Kasumi-1 (cell line): ENCODE measurements around the gene KDELR3.

ENCODE experiments used
- DNase-seq, 2 experiments: peaks; one replicate each; lab custom pipeline; 2025; lab: John Stamatoyannopoulos, UW

The KDELR3 gene

GRCh38 chr22:38467904-38468442, at the start of gene KDELR3:
KDELR3 (plus strand) TSS chr22:38468096; CDS start chr22:38468234, 138 bp downstream.
- no peak for DNase-seq

GRCh38 chr22:38418589-38418988, 49.3 kb upstream of the KDELR3 start:
- no peak for DNase-seq

GRCh38 chr22:38419121-38419857, 48.6 kb upstream of the KDELR3 start:
- no peak for DNase-seq

GRCh38 chr22:38419858-38420160, 48.1 kb upstream of the KDELR3 start:
- no peak for DNase-seq

GRCh38 chr22:38420734-38421133, 47.2 kb upstream of the KDELR3 start:
- DNase-seq = no peak

GRCh38 chr22:38422611-38423511, 45.0 kb upstream of the KDELR3 start:
- no peak for DNase-seq

GRCh38 chr22:38423512-38424503, 44.1 kb upstream of the KDELR3 start:
- DNase-seq = no peak

GRCh38 chr22:38424525-38425080, 43.3 kb upstream of the KDELR3 start:
- DNase-seq = no peak

GRCh38 chr22:38426628-38427027, 41.3 kb upstream of the KDELR3 start:
- no peak for DNase-seq

- no peak for DNase-seq
Observed at GRCh38 chr22:38427465-38427864, 40.4 kb upstream of the KDELR3 start.

GRCh38 chr22:38427940-38428339, 40.0 kb upstream of the KDELR3 start:
- DNase-seq = no peak

- DNase-seq = no peak
Observed at GRCh38 chr22:38428714-38429113, 39.2 kb upstream of the KDELR3 start.

GRCh38 chr22:38429499-38430068, 38.3 kb upstream of the KDELR3 start:
- DNase-seq = no peak

- no peak for DNase-seq
Observed at GRCh38 chr22:38431266-38432010, 36.5 kb upstream of the KDELR3 start.

GRCh38 chr22:38432264-38432663, 35.6 kb upstream of the KDELR3 start:
- no peak for DNase-seq

- DNase-seq = no peak
Observed at GRCh38 chr22:38433871-38434270, 34.0 kb upstream of the KDELR3 start.

- no peak for DNase-seq
Observed at GRCh38 chr22:38435010-38435409, 32.9 kb upstream of the KDELR3 start.

- DNase-seq = no peak
Observed at GRCh38 chr22:38435965-38436364, 31.9 kb upstream of the KDELR3 start.

GRCh38 chr22:38436629-38437395, 31.1 kb upstream of the KDELR3 start:
- no peak for DNase-seq

- no peak for DNase-seq
Observed at GRCh38 chr22:38437416-38437815, 30.5 kb upstream of the KDELR3 start.
